GM12801 (cell line): Measurements from ENCODE around the gene CCL3.

ENCODE experiments used
- TF ChIP-seq, protein P1 (sequence below): IDR thresholded peaks from one replicate; pipeline ENCODE4 v1.5.1; 2011; ENCODE audit warnings: control low read depth; ENCODE audit not compliant: insufficient read length; ENCODE audit errors: extremely low read depth

Gene CCL3

DNA sequence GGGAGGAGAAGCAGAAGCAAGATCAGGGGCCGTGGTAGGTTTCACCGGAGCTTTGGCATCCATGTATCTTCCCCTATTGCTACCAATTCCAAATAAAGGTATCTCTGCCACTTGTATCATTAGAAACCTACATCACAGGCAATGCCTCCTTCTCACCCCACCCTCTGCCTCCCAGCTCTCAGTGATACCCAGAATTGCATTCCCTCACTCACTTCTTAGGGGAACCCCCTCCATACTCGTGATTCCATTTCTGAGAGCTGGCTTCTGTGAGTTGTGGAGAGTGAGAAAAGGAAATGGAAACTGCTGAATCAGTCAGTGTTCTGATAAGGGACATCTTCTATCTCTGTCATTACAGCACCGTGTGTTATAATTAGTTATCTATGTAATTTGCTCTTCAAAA, 2.3 kb upstream of the CCL3 start:
- TF ChIP-seq, protein P1, sequence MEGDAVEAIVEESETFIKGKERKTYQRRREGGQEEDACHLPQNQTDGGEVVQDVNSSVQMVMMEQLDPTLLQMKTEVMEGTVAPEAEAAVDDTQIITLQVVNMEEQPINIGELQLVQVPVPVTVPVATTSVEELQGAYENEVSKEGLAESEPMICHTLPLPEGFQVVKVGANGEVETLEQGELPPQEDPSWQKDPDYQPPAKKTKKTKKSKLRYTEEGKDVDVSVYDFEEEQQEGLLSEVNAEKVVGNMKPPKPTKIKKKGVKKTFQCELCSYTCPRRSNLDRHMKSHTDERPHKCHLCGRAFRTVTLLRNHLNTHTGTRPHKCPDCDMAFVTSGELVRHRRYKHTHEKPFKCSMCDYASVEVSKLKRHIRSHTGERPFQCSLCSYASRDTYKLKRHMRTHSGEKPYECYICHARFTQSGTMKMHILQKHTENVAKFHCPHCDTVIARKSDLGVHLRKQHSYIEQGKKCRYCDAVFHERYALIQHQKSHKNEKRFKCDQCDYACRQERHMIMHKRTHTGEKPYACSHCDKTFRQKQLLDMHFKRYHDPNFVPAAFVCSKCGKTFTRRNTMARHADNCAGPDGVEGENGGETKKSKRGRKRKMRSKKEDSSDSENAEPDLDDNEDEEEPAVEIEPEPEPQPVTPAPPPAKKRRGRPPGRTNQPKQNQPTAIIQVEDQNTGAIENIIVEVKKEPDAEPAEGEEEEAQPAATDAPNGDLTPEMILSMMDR: no peak

DNA sequence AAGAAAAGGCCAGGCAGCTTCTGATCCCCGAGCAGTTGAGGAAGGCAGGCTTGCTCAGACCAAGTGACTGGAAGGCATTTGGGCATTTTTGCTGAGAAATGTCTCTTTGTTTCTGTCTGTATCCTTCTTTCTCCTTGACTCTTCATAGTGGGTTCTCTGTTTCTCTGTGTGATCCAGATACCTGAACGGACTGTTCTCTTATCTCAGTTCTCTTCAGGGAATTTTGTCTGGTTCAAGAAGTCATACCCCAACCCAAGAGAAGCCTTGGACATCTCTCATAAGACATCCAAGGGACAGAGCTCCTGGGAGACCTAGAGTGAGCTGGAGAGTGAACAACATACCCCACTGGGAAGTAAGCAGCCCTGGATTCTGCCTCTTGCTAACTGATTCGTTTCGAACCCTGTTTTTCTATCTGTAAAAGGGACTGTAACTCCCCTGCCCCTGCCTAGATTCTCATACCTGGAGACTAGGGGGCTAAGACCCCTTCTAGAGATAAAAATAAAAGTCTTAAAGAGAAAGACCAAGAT, 541 bp downstream of the CCL3 start:
- TF ChIP-seq, protein P1: no peak

DNA sequence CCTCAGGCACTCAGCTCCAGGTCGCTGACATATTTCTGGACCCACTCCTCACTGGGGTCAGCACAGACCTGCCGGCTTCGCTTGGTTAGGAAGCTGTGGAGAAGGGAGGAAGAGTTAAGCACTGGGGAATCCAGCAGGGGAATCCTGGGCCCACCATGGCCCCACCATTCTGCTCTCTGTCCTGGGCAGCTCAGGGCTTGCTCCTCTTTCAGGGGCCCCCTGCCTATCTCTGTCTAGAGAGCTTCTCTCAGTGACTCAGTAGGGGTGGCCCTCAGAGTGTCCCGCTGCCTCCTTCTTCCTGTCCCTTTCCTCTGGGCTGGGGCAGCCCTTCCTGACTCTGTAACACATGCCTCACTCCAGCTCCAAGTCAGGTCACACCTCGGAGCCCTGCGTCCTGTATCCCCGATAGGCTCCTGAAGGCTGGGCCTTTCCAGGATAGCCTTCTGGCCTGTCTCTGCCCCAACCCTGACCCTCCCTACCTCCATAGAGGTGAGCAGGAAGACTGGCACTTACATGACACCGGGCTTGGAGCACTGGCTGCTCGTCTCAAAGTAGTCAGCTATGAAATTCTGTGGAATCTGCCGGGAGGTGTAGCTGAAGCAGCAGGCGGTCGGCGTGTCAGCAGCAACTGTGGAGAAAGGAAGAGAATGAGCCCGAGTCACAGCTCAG, 1.1 kb downstream of the CCL3 start:
- TF ChIP-seq, protein P1: no peak

DNA sequence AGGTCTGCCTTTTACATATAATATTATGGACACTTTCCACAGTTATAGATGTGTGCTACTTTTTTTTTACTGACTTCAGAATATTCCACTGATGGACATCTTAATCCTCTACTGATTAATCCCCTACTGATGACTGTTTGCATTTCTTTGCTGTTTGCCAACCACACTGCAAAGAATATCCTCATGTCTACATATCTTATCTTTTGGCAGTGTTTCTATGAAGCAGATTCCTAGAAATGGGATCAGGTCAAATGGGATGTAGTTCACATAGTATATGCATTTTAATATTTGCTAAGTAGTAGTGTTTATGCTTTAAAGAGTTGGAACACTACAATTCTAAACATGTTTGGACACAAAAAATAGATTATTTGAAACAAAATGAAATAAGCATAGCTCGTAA, 3.2 kb downstream of the CCL3 start:
- TF ChIP-seq, protein P1: no peak

DNA sequence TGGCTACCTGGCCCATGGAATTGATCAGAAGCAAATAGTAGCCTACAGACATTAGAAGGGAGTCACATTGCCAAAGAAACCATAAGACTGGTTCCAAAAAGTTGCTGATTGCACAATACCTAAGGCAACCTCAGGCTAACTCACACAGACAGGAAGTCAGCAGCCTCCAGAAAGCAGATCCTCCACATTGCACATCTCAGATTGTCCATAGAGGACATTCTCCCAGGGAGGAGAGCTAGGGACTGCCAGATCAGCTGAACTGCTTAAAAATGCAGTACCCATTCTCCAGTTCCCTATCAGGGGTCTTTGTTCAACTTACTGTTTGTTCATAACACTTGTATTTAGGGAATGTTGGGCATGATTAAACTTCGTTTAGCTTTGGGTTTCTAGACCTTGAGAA, 4.2 kb downstream of the CCL3 start:
- TF ChIP-seq, protein P1: no peak

DNA sequence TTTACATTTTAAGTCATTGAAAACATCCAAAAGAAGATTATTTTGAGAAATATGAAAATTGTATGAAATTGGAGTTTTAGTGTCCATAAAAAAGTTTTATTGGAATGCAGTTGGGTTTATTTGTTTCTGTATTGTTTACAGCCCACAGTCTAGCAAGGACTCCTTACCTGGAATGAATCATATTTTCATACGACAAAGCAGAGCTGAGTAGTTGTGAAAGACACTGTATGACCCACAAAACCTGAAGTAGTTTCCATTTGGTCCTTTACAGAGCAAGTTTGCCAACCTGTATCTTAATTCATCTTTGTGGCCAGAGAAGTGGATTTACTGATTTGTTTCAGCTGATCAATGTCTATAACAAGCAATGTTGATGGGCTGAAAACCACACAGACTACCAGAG, 15.6 kb downstream of the CCL3 start:
- TF ChIP-seq, protein P1: no peak

DNA sequence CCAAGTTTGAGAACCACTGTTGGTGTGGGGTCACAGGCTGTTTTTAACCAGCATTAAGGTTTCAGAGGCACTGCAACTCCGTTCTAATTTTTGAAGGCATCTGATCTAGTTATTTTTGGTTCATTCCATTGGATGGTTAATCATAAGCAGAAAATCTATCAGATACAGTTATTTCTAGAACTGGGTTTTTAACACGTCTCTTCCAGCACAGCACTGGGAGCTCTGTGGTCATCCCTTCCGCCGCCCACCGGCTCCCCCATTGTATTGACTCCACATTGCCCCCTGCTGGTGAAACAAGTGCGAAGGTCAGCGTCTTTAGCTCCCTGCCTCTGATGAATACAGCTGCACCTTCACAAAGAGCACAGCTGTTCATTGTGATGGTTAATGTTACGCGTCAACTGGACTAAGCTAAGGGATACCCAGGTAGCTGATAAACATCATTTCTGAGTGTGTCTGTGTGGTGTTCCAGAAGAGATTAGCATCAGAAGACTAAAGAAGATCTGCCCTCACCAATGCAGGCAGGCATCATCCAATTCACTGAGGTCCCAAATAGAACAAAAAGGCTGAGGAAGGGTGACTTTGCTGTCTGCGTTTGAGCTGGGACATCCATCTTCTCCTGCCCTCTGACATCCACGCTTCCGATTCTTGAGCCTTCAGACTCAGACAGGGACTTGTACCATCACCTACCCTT, 17.4 kb downstream of the CCL3 start:
- TF ChIP-seq, protein P1: no peak
